Fibroblast of skin of back (primary cell): ENCODE data around the gene ENTREP3.
"Not testable (repeated sequence)": the region's sequence is repeated elsewhere in the genome, so short reads cannot be mapped to it uniquely, and the experiment has no call there.

Experiments
- DNase-seq: peaks from one replicate; pipeline ENCODE4 v3.0.0-alpha.2; 2013

Gene ENTREP3

DNA sequence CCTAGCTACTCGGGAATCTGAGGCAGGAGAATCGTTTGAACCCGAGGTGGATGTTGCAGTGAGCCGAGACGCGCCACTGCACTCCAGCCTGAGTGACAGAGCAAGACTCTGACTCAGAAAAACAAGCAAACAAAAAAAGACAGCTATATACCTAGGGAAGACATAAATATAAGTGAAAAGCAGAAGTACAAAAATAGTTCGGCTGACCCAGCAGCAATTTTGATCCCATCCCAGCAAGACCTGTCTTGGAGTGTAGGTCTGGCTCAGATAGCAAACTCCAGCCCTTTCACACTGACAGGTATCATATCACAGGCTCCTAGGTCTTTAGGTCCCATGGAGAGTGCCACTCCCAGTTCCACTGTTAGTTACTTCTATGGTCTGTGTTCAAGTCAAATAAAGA, 32.2 kb downstream of the ENTREP3 start:
- DNase-seq = no peak

DNA sequence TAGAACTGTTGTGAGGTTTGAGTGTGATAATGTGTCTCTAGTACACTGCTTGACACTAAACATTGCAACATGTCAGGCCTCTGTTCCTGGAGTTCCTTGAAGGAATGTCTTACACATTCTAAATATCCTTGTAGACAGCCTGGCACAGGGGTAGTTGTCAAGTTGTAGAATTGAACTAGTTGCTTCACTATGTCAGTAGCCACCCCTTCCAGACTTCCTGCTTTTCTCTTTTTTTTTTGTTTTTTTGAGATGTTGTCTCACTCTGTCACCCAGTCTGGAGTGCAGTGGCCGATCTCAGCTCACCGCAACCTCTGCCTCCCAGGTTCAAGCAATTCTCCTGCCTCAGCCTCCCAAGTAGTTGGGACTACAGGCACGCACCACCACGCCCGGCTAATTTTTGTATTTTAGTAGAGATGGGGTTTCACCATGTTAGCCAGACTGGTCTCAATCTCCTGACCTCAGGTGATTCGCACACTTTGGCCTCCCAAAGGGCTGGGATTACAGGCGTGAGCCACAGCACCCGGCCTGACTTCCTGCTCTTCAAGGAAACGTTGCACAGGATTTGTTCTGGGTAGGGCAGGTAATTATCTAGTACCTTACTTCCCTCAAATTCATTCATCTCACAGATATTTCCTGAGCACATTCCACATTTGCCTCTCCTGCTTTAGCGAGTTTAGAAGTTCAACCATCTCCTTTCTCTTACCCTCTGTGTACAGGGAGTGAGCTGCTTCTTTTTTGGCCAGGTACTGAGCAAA, 34.9 kb downstream of the ENTREP3 start:
- DNase-seq = not testable (repeated sequence)

DNA sequence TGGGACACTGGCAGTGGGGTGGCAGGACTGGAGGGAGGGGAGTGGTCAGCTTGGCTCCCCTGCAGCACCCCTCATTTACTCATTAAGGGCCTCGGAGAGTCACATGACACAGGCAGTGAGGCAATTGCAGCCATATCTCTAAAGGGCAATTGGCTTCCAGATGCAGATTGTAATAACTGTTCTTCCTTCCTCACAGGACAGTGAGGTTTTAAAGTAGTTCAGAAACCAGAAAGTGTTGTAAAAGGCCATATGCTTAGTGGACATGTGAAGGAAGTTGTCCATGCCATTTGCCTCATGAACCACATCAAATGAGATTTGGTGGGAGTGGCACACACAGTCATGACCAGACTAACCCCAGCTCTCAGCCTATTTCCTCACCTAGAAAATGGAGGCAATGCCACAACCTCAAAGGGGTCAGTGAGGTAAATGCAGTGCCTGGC, 35.7 kb downstream of the ENTREP3 start:
- DNase-seq = no peak

DNA sequence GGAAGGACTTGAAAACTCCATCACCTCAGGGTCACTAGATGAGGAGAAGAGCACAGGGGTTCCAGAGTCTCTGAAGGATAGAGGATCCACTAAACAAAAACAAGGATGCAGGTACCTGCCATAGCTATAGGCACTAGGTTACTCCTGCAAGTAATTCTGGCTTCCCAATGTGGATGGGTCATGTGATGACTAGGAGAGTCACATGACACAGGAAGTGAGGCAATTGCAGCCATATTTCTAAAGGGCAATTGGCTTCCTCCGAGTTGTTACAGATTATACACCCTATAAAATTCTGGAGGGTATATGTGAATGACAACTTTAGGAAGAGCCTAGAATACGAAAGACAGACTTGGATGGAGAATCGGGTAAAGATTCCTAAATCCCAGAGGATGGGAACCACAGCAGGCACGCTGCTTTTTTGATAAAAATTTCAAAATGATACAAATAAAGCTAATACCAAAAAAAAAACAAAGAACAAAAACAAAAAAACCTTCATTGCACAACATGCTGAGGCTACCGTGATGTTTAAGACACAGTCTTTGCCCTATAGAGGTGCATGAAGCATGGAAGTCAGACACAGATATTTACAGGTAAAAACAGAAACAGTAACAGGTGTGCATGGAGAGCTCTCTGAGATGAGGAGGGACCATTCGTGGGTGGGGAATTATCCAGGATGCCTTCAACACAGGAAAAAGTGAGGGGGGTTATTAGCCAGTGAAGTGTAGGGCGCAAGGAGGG, 36.3 kb downstream of the ENTREP3 start:
- DNase-seq = peak; percentile 69

DNA sequence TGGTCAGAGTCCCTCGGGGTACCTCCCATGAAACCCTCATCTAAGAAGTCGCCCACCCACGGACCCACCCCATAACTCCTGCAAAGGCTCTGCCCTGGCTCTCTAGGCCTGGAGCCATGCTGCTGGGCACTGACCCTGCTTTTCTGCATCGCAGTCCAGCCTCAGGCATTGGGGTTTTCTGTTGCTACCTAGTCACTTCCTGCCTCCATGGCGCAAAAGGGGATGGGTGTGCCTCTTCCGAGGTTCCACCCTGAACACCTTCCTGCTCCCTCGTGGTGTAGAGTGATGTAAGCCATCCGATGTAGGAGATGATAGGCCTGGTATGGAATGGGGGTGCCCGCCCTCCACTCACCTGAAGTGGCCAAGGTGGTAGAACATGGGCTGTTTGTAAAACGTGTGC, 40.6 kb downstream of the ENTREP3 start:
- not testable (repeated sequence) for DNase-seq

DNA sequence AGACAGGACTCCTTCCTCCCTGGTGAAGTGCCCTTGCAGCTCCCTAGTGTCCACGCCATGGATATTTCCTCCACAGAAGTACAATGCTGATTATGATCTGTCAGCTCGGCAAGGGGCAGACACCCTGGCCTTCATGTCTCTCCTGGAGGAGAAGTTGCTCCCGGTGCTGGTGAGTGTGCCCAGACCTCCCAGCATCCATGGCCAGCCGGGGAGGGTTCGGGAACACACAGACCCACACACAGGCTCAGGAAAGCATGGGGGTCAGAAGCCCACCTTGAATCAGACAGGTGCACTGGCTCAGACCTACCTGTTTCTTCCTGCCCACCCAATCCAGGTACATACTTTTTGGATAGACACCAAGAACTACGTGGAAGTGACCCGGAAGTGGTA, 43.2 kb downstream of the ENTREP3 start:
- not testable (repeated sequence) for DNase-seq

DNA sequence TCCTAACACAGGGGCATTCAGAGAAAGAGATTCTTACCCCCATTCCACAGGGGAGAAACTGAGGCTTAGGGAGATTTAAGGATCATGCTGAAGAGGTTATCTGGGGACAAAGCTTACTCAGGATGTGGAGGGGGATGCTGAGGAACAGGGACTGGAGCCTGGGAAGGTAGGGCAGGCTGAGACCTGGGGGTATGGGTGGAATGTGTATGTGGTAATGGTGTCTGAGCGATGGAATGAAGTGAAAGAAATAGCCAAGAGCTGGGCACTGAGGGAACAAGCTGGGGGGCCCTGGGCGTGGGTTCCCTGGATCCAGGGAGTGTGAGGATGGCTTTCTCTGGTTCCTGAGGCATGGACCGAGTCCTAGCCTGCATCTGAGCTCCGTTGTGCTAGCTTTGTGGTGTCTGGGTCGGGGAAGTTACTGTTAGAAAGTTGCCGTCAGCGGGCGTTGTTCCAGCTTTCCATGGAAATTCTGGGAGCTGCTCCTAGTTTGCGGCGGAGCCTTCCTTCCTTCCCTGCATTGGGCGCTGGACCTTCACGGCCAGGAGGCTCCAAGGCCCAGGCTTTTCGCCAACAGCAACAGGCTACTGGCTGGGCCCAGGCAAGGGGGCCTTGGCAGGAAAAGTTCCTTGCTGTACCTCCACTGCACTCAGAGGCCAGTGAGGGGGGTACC, 43.8 kb downstream of the ENTREP3 start:
- DNase-seq = not testable (repeated sequence)

DNA sequence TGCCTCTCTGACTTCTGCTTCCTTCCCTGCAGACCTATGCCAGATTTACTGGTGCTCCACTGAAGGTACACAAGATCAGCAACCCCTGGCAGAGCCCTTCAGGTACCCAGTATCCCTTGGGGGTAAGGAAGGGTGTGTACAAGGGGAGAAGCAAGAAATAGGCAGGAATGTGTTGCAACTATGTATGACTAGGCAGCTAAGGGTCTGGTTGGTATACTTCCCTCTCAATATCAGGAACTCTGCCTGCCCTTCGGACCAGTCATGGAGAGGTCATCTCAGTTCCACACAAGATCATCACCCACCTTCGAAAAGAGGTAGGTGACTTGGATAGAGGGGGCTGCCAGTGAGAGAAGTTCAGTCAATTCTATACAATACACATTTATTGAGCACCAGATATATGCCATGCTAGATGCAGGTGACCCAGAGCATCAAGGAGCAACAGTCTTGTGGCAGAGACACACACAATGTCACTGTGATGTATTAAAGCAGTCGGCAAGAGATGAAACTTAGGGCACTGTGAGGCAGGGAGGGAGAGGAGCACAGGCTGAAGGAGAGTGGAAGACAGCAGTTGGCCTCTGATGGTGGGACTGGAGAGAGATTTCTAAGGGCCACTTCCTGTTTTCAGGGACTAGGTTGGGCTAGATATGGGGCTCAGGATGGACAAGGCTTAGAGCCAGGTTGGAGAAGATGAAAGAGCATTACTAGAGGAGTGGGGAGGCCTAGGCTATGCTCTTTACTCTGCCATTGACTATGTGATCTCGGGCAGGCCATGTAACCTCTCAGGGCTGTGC, 44.8 kb downstream of the ENTREP3 start:
- DNase-seq = no peak

DNA sequence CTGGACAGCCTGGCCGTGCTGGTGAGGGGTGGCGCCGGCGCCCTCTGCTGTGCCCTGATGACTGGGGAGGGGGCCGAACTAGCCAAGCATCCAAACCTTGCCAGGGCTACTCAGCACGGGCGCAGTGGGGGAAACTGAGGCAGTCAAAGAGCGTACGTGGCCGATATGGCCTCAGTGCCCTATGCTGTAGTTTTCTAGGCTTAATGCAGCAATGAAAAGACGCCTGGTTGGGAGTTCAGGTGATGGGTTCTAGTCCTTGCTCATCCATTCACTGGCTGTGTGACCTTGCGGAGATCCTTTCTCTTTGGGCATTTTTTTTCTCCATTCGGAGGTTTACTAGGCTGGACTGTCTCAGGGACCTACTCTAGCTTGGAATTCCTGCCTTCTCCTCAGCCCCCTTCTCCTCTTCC, 46.0 kb downstream of the ENTREP3 start:
- DNase-seq = no peak

DNA sequence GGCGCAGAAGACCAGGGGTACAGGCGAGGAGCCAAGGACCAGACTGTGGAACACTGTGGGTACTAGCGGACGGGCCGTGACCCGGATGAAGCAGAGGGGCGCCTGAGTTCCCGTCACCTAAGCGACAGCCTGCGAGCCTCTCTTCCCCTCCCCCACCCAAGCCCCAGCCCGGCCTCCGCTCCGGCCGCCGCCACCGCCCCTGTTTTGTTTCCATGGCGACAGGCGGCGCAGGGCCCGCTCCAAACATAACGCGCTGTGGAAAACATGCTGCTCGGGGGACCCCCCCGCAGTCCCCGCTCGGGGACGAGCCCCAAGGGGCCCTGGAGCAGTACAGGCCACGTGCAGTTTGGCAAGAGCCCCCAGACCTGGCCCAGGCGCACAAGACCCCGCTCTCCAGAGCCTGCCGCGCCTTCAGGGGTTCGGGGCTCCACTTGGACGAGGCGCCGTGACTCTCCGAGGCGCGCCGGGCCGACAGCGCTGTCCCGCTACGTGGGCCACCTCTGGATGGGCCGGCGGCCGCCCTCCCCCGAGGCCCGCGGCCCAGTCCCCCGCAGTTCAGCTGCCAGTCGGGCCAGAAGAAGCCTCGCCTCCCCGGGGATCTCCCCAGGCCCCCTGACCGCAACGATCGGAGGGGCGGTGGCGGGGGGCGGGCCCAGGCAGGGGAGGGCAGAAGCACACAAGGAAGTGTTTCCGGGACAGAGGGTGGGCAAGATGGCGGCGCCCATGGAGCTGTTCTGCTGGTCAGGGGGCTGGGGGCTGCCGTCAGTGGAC, 46.6 kb downstream of the ENTREP3 start, which contains the start of gene MTX1:
MTX1 (plus strand) TSS at position 155 of the 771 bp plus-strand sequence; CDS start at position 265, 110 bp downstream.
- DNase-seq = peak; percentile 87

DNA sequence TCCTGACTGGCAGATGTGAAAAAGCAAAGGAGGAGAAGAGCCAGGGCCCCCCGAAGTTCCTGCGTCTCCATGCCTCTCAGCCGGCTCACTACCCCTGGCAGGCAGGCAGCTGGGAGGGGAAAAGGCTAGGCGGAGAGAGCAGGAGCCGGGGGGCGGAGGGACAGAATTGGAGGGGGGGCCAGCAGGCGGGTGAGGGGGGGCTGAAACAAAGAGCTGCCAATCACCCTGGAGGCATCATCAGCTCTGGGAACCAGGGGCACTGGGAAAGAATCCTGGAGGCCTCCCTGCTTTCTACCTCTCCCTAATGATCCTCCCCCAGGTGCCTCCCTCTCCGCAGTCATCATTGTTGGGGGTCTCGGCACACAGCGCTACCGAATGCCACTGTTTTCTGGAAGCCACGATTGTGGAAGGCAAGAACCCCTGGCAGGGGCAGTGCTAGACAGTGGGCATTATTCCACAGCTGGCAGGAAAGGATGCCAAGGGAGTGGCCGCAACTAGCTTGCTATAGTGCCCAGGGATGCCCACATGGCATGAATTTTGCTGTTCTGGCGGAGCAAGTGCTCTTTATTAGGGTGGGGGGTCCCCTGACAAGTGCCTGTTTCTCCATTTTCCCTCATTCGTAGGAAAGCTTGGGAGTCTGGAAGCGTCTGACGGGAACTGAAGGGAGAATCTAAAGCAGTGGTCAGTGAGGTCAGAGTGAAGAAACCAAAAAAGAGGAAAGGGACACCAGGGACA, 47.3 kb downstream of the ENTREP3 start, which contains the start of gene THBS3:
THBS3 (minus strand) TSS at position 92 of the 735 bp plus-strand sequence; CDS start at position 71, 21 bp downstream.
- DNase-seq = peak; percentile 55

DNA sequence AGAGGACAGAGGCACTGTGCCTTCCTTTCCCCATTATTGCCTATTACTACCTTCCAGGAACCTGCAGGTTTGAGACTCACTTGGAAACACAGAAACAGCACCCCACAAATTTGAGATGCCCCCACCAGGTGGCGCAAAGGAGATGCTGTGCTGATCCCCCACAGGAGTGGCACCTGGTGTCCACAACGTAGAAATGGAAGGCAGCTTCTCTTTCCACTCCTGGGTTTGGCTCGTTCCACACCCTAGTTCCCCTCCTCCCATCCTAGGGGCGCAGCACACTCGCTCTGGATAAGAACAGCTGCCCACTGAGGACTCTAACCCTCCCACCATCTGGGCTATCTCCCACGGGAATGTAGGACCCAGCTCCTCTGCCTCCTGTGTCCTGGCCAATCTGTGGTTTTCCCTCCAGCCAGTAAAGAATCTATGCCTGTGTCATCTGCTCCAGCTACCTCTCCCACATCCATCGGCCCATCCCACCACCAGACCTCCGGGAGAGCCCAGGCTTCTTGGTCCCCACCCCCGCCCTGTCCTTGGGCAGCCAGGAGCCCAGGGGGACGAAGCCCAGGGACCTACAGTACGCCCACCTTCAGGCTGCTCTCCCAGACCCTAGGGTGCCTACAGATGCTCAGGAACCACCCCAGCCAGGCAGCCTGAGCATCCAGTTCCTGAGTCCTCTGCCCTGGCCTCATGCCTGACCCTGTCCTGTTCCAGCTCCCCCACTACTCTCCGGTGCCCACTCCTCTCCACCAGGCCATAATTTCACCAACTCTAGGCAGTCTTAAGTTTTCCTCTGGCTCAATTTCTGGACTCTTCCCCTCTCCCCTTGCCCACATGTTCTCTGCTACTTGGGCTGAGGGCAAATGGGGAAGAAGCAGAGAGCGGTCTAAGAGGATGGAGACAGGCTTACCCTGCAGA, 48.1 kb downstream of the ENTREP3 start:
- DNase-seq = peak; percentile 77

DNA sequence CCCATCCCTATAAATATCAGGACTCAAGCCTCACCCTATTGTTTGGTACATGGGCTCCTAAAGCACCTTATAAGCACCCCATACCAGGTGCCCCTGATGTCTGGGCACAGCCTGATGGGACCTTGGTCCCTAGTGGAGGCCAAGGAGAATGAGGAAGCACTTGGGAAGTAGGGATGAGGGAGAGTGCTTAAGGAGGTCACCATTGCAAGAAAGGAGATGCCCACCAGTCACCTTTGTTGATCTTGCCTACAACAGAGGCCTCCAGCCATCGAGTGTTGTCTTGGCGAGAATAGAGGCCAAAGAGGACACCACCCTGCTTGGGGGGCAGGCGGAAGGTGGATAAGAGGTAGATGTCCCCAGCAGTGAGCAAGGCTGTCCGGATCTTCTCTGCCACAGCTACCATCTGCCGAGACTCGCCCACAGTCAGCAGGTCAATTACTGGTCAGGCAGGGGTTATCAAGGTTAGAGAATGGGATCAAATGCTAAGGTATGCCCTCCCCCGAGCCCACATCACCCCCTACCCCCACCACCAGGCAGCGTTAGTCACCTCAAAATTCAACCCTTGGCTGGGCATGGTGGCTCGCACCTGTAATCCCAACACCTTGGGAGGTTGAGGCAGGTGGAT, 49.2 kb downstream of the ENTREP3 start:
- DNase-seq = no peak

DNA sequence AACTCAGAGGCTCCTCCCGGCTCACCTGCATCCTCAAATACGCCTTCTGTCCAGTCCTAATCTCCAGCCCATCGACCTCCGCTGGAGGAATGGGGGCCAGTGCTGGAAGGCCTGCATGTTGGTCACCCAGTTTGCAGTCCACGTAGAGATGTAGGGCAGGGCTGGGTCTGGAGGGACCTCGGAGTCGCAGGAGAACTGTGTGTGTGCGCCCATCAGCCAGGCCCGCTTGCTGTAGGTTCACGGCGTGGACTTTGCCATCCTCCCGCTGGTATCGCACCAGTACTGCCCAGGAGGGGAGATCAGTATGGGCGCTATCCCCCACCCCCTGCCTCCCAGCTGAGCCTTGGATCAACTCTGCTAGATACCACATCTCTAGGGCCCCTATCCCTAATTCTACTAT, 50.2 kb downstream of the ENTREP3 start:
- no peak for DNase-seq

DNA sequence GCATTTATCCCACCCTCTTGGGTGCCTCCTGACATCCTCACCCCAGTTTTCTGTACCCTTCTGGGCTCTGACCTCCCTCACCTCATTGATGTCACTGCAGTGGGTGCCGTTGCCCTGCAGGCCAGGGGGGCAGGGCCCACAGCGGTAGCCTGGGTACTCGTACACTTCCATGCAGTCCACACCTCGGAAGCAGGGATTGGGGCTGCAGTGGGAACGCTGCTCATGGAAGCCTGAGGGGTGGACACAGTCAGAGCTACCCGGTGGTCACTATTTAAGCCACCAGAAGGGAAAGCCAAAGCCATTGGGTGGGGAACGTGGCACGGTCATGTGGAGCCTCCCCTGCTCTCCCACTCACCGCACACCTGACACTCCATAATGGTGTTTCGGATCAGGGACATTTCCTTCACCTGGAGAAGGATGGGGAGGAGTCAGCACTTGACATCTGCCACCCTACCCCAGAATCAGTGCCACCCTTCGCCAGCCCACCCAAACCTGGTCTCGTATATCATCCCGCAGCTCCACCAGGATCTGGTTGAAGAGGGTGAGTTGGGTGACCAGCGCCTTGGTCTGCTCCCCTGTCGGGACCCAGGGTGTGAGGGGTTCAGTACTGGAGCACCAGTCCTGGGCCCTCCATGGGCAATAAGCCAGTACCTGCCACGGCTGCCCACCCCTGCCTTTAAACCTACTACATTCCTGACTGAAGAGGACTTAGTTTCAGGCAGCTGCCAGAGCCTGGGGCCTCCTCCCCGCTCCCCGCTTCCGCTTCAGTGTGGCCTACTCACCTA, 52.4 kb downstream of the ENTREP3 start:
- no peak for DNase-seq

DNA sequence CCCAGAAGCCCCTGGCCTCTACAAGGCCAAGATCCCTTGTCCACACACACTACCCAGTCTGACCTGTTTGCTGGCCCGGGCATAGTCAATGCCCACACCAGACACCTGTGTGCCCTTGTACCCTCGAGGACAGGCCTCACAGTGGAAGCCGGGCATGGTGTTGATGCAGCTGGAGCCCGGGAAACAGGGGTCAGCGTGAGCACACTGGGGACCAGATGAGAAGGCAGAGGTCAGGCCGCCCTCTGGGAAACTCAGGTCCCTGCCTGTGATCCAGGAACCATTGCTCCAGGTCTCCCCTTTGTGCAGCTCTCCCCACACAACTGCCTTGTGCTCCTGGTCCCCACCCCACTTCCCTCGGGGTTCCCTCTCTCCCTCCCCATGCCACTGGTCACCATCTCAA, 53.1 kb downstream of the ENTREP3 start:
- no peak for DNase-seq

DNA sequence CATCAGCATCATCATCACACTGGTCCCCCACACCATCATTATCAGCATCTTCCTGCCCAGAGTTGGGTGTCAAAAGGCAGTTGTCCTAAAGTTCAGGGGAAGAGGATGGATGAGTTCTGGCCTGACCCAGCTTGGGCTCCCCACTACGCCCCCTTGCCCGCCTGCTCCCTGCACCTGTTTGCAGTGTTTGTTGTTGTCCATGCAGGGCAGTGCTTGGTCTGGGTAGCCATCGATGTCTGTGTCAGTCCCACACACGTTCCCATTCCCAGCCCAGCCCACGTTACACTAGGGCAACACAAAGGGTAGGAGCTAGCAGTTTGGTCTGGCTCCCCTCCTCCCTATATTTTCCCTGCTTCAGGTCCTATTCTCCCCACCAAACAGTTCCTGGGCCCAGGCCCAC, 54.4 kb downstream of the ENTREP3 start:
- no peak for DNase-seq

DNA sequence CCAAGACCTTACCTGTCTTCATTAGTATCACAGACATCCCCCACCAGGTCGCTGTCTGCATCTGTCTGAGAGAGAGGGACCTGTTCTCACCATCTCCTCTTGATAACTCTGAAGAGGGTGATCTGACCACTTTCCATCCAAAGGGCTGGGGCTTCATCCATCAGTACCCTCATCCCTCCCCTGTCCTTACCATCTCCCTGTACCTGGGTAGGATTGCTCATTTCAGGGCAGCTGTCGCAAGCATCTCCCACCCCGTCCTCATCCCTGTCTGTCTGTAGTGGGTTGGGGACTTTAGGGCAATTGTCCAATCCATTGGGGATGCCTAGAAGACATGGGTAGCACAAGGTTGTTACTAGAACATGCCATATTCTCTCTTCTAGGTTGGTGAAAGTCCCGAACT, 55.5 kb downstream of the ENTREP3 start:
- DNase-seq = no peak
